DOHH2 (cell line): Measurements from ENCODE around the gene HAGHL.

Experiments
- H3F3A ChIP-seq: fragments of 200-600 bp; sonication (generic), shearing (Covaris generic); 2 replicates; pipeline ENCODE4 v1.6.0; 2016; ENCODE audit warnings: antibody characterized with exemption, mild to moderate bottlenecking; ENCODE audit not compliant: control insufficient read depth, insufficient read depth
- H3K27ac ChIP-seq: fragments of 200-600 bp; sonication (generic); 2 replicates; pipeline ENCODE4 v1.5.1; 2014; ENCODE audit warnings: low read depth, mild to moderate bottlenecking, low read length, moderate library complexity
- H3K27me3 ChIP-seq: fragments of 200-600 bp; sonication (generic); 2 replicates; pipeline ENCODE4 v1.6.1; 2014; ENCODE audit warnings: mild to moderate bottlenecking, low read length, mixed read lengths; ENCODE audit not compliant: control insufficient read depth
- H3K36me3 ChIP-seq: fragments of 200-600 bp; sonication (generic); 2 replicates; pipeline ENCODE4 v1.6.1; 2014; ENCODE audit warnings: mild to moderate bottlenecking, low read length, moderate library complexity, mixed read lengths; ENCODE audit not compliant: control insufficient read depth
- H3K4me1 ChIP-seq: fragments of 200-600 bp; sonication (generic); 2 replicates; pipeline ENCODE4 v1.6.1; 2014; ENCODE audit warnings: mild to moderate bottlenecking, low read length, mixed read lengths; ENCODE audit not compliant: control insufficient read depth
- H3K4me2 ChIP-seq: fragments of 200-600 bp; sonication (generic); 2 replicates; pipeline ENCODE4 v1.6.0; 2014; ENCODE audit warnings: mild to moderate bottlenecking, low read length, moderate library complexity
- H3K4me3 ChIP-seq: fragments of 200-600 bp; sonication (generic); 2 replicates; pipeline ENCODE4 v1.5.1; 2014; ENCODE audit warnings: mild to moderate bottlenecking, low read length, mixed read lengths
- H3K79me2 ChIP-seq: fragments of 200-600 bp; sonication (generic); 2 replicates; pipeline ENCODE4 v1.6.1; 2014; ENCODE audit warnings: mild to moderate bottlenecking, low read length, mixed read lengths; ENCODE audit not compliant: control insufficient read depth
- H3K9me2 ChIP-seq: fragments of 200-600 bp; sonication (generic); replicated peaks from 2 replicates; pipeline ENCODE4 v1.6.1; 2014; ENCODE audit warnings: mild to moderate bottlenecking, low read length, mixed read lengths; ENCODE audit not compliant: control insufficient read depth
- H3K9me3 ChIP-seq: fragments of 200-600 bp; sonication (generic); 2 replicates; pipeline ENCODE4 v1.6.1; 2014; ENCODE audit warnings: antibody characterized with exemption, low read length, mixed read lengths; ENCODE audit not compliant: control insufficient read depth, insufficient read depth
- H4K20me1 ChIP-seq: fragments of 200-600 bp; sonication (generic); 2 replicates; pipeline ENCODE4 v1.6.0; 2014; ENCODE audit warnings: low read depth, mild to moderate bottlenecking, antibody characterized with exemption, low read length, moderate library complexity; ENCODE audit not compliant: control insufficient read depth, insufficient read depth
- CTCF ChIP-seq: fragments of 200-600 bp; sonication (generic); IDR thresholded peaks from one replicate; pipeline ENCODE4 v1.5.1; 2014; ENCODE audit warnings: antibody characterized with exemption, mild to moderate bottlenecking, low read depth, low read length; ENCODE audit not compliant: poor library complexity, severe bottlenecking
- EZH2phosphoT487 ChIP-seq: fragments of 200-600 bp; sonication (generic); IDR thresholded peaks from 2 replicates; pipeline ENCODE4 v1.6.1; 2017; ENCODE audit warnings: borderline replicate concordance, mild to moderate bottlenecking, antibody characterized with exemption, low read length, moderate library complexity, mixed read lengths

HAGHL gene

GRCh38 chr16:766008-766819, 39.3 kb downstream of the HAGHL start:
- Histone ChIP-seq H3K36me3 (no peaks in the 10 kb centered on the region), H3K27ac (no peak overlapping the region), H3K79me2 (no peaks in the 10 kb centered on the region), H3K4me2 (no peak overlapping the region), H3K4me1 (no peaks in the 10 kb centered on the region), H3K9me3 (no peaks in the 10 kb centered on the region), H3K27me3 (no peaks in the 10 kb centered on the region), H4K20me1 (no peaks in the 10 kb centered on the region), H3K9me2 (no peaks in the 10 kb centered on the region), H3K4me3 (no peak overlapping the region), H3F3A (no peaks in the 10 kb centered on the region)
- TF ChIP-seq EZH2phosphoT487: no peak
- TF ChIP-seq CTCF: no peak

GRCh38 chr16:766820-767640, 40.1 kb downstream of the HAGHL start:
- H3K9me3 ChIP-seq: no peaks in the 10 kb centered on the region
- H3K27ac ChIP-seq: no peak overlapping the region
- no peaks in the 10 kb centered on the region for H3F3A ChIP-seq
- no peak overlapping the region for H3K4me2 ChIP-seq
- no peaks in the 10 kb centered on the region for H3K36me3 ChIP-seq
- H3K9me2 ChIP-seq: no peaks in the 10 kb centered on the region
- no peaks in the 10 kb centered on the region for H3K4me1 ChIP-seq
- H3K27me3 ChIP-seq: no peaks in the 10 kb centered on the region
- no peak overlapping the region for H3K4me3 ChIP-seq
- TF ChIP-seq EZH2phosphoT487 (no peak), CTCF (no peak)
- no peaks in the 10 kb centered on the region for H4K20me1 ChIP-seq
- H3K79me2 ChIP-seq: no peaks in the 10 kb centered on the region

- no peaks in the 10 kb centered on the region for H3K9me2 ChIP-seq
- no peak overlapping the region for H3K4me3 ChIP-seq
- no peak overlapping the region for H3K27ac ChIP-seq
- no peak overlapping the region for H3K4me2 ChIP-seq
- no peaks in the 10 kb centered on the region for H3K9me3 ChIP-seq
- H3K79me2 ChIP-seq: no peaks in the 10 kb centered on the region
- H3F3A ChIP-seq: no peaks in the 10 kb centered on the region
- no peaks in the 10 kb centered on the region for H4K20me1 ChIP-seq
- TF ChIP-seq CTCF (no peak), EZH2phosphoT487 (no peak)
- no peaks in the 10 kb centered on the region for H3K27me3 ChIP-seq
- H3K36me3 ChIP-seq: no peaks in the 10 kb centered on the region
- no peaks in the 10 kb centered on the region for H3K4me1 ChIP-seq
Measured at GRCh38 chr16:767743-768235, 40.9 kb downstream of the HAGHL start.
